ENCODE results near the gene ZCWPW2. TPM values are rescaled to one million over a fixed set of nuclear protein-coding genes. Genes with fewer than 3 reads are reported as not detected.

Gene ZCWPW2, protein sequence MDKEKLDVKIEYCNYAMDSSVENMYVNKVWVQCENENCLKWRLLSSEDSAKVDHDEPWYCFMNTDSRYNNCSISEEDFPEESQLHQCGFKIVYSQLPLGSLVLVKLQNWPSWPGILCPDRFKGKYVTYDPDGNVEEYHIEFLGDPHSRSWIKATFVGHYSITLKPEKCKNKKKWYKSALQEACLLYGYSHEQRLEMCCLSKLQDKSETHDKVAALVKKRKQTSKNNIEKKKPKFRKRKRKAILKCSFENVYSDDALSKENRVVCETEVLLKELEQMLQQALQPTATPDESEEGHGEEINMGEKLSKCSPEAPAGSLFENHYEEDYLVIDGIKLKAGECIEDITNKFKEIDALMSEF
- 0.51 TPM in 1 of 2 replicates, not detected in the other for total RNA-seq (2014; rRNA removed; shearing (Covaris generic))

DNA sequence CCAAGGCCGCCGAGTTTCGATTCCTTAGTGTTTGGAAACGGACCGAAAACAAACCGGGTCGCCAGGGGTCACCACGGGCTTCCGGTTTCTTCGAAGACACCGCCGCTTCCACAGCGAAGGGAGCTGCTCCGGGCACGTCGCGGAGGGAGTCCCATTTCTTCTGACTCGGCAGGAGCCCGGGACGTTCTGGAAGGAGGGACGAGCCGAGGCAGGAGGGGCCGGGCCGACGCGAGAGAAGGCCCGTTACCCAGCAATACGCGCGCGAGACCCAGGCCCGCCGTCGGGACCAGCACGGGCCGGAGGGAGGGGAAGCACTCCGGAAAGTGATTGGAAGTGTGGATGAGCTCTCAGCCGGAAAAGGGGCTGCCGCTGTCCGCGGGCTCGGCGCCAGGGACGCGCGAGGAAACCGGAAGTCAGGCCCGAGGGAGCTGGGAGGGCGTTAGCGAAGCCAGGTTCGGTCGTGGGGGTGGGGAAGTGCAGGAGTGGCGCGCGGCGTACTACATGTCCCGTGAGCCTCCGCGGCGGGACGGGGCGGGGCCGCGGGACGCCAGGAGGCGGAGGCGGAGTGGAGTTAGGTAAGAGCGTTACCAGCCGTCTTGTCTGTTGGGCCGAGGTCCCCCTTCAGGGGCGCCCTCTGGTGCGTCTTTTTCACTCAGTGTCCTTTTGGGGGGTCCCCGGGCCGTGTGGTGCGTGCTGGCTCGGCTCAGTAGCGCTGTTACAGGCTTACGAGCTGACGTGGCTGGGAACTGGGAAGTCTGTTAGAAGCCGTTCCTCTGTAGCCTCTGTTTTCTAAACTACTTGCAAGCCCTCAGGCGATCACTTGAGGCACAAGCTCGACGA is at the start of gene ZCWPW2, which contains the start of gene AZI2:
ZCWPW2 (plus strand) TSS at position 93 of the 840 bp plus-strand sequence. CDS start 64,348 bp downstream, outside the sequence.
AZI2 (minus strand) TSS at position 196 of the 840 bp plus-strand sequence. CDS start 8,207 bp downstream, outside the sequence.
- DNase-seq (ENCODE audit: low spot score), result peak; percentile 89

DNA sequence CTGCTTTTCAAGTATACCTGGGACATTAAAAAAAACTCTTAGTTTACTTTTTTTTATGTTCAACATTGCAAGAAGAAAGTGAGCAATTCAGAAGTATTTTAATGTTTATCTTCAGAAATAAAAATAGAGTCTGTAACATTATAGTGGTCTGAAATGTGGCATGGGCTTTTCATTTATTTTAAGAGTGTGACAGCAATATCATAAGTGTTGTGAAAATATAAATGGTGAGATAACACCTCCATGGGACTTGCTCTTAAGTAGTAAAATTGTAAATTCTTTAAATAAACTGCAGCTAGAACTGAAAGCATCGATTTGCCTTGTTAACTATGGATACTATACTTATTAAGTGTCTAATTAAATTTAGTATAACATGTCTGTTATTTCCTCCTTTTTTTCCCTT is 48.8 kb upstream of the ZCWPW2 start:
- DNase-seq (ENCODE audit: low spot score), result no peak

DNA sequence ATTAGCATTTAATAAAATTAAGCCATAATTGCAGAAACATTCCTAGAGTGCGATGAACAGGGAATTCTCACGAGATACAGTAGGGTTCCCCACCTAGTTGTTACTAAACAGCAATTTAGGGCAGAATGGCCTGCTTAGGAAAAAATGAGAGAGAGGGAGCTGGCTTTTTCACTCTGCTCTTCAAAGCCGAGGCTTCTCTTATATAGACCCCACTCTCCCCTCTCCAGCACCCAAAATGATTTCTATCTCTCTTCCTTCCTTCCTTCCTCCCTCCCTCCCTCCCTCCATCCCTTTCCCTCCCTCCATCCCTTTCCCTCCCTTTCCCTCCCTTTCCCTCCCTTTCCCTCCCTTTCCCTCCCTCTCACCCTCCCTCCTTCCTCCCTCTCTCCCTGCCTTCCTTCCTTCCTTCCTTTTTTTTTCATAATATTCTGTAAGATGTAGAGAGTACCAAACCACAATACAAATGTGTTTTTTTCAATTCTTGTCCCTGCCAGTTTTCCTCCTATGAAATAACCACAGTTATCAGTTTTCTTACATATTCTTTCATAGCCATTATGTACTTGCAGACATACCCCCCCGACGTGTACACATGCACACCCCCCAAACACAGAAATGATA is 48.1 kb upstream of the ZCWPW2 start:
- DNase-seq (ENCODE audit: low spot score), result no peak

DNA sequence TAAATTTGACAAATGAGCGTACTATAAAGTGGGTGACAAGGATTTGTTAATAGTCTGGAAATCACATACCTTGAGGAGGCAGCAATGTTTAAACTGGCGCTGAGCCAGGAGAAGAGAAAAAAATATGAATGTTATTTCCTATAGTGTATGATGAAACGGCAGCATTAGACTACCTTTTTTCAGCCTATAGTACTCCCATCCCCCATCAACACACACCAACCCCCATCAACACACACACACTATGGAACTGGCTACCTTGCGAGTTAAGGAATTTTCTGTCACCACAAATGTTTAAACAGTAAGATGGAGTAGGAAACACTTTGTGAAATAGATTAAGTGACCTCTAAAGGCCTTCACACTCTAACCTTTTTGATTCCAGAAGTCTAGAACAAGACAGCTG is 46.8 kb upstream of the ZCWPW2 start:
- DNase-seq (ENCODE audit: low spot score), result peak; percentile 39

DNA sequence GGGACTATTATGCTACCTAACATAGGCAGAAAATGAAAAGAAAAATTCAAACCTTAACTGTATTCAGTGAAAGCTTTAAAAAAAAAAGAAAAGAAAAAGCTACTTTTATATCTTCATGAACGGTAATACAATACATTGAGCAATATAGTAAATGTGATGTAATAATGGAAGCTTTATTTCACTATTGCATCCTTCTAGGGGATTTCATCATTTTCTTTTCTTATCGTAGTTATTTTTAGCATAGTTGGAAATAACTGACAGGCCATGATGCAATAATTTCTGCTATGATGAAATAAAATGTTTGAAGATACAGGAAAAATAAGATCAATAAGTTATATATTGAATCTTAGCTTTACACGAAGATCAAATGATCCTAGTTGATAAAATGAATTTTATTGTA is 40.3 kb upstream of the ZCWPW2 start:
- no peak for DNase-seq (ENCODE audit: low spot score)

DNA sequence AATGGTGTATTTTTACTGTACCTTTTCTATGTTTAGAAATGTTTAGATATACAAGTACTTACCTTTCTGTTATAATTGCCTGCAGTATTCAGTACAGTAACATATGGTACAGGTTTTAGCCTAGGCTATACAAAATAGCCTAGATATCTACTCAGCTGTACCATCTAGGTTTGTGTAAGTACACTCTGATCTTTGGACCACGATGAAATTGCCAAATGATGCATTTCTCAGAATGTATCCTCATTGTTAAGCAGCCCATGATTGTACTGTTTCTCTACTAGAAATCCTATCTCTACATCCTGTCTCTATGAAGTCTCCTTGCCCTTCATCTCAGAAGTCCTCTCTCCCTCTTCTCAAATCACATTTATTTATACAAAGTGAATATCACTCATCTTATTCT is 32.8 kb upstream of the ZCWPW2 start:
- DNase-seq (ENCODE audit: low spot score), result no peak

DNA sequence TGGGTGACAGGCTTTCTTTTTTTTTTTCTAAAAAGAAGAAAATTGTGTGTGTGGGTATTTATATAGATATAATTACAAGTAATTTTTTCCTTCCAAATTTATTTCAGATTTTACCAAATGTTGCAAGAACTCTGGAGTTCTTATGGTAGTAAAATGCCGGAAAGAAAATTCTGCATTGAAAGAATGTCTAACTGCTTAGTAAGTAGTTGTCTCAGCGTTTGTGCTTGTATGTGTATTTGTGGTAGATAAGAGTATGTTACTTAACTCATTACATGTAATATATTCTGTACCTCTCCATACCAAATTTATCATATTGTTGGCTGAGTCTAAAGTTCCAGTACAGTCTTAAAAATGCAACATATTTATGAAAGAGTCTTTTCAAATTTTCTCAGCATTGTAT is 32.3 kb upstream of the ZCWPW2 start:
- no peak for DNase-seq (ENCODE audit: low spot score)

DNA sequence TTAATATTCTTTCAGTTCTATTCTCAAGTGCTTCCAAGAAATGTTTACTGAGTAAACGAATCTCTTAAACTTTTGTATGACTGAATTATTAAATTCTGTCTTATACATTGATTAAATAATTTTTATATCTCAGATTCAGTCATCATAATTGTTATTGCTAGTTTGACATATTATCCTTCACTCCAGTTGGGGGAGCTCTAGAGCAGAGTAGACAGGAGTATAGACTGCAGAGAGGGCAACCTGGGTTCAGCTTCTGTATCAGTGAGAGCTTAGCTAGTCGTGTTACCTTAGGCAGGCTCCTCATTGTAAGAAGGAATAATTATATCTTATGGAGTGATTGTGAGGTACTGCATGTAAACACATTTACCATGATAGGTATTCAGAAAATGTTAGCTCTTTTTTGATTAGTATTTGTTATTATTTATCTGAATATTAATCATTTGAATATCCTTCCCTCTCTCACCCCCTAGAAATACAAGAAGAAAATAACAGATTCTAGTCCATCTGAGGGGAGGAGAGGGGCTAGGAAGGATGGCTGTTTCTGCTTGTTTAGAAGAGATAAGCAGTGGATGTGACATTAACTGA is 31.0 kb upstream of the ZCWPW2 start:
- DNase-seq (ENCODE audit: low spot score), result peak; percentile 43

DNA sequence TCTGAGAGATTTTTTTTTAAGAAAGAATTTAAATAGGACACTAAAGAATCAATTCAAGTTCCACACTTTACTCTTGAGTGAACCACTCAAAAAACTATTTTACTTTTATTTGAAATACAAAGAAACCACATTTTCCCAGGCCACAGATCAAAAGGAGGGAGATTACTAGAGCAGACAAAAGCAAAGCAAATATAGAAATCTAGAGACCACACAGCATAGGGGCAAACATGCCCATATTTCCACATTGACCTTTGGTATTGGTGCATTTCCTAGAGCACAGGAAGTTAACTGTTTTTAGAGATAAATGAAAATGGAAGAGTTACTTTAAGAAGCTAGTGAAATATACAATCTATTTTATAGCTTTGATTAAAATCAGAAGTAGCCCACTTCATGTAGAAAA is 27.5 kb upstream of the ZCWPW2 start:
- DNase-seq (ENCODE audit: low spot score), result no peak

DNA sequence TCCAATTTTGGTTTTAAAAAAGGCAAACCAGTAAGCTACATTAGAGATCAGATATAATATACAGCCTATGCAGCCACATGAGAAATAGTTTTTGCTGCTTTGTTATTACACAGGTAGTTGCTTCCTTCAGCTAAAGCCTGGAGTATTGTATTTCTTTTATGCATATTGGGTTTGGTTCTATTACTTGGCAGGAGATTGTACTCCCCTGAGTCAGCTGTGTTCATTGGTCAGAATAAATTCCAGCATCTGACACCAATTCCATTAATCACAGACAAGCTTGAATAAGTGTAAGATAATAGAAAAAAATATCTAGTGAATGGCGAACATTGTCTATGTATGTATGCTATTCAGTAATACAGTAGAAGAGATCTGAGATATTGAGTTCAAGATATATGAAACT is 26.1 kb upstream of the ZCWPW2 start:
- no peak for DNase-seq (ENCODE audit: low spot score)

DNA sequence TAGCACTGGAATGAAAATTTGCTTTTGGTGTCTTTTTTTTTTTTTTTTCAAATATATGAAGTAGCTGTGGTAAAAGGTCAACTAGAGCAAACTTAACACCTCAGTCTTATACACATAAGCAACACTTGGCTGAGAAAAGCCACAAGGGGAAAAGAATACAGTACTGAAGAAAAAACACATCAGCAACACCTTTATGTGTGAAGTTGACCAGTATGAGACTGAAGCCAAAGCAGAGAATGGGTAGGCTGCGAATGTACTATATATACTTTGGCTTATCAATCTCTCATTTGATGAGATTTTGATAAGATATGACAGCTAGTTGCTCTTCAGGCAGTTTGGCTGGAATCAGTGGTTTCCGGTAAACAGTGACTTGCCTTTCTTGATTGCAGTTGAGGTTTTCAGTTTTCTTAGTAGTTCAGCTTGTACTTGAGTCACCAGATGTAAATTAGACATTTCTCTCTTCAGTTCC is 22.0 kb upstream of the ZCWPW2 start:
- DNase-seq (ENCODE audit: low spot score), result no peak

DNA sequence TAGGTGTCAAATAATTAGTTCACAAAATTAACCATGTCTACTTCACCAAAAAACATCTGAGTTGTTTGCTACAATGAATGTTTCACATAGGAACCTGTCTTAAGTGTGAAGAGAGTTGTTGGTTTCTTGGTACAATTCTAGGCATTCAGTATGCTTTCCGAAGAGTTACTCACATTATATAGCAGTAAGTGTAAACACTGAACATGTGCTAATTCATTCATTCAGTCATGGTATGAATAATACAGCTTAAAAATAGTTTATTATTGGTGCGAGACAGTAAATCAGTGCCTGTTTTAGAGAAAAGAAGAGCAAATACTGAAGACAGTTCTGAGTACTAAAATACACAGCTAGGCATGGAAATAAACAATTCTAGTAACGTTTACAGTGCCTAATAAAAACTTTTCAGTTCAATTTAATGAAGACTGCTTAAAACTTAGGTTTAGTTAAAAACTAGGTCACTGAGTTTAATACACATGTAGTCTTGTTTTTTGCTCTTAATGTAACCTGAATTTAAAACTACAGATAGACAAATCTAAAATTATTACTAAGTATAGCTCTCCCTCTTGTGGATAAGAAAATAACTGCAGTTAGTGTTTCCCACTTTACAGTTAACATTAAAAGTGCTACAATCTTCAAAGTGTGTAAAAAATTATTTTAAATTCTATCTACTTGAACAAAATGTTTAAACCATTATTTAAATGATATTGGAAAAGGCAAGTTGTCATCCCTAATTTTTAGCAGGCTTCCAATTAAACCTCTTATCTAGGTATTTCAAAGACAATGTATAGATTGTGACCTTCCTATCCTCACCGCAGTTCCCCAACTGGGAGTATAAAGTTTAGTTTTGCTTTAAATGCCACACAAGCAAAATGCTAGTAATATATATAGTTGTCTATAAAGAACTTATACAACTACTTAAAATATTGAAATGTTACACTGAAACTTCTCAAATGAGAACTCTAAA is 20.1 kb upstream of the ZCWPW2 start:
- DNase-seq (ENCODE audit: low spot score), result peak; percentile 41

DNA sequence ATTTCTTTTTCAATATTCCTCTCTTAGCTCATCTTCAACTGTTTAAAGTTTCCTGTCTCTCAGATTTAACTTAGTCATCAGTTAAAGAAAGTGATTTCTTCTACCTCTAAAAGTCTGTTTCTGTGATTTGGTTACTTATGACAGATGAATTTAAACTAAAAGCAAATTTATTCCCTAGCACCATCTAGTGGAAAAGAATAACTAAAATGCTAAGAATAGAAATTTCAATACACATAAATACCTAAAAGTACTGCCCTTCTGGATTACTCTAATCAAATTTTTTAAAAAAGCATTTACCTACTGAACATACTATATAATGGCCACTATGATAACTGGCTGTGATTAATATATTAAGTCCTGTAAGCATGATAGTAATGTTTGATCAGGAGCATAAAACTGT is 14.0 kb upstream of the ZCWPW2 start:
- DNase-seq (ENCODE audit: low spot score), result no peak

DNA sequence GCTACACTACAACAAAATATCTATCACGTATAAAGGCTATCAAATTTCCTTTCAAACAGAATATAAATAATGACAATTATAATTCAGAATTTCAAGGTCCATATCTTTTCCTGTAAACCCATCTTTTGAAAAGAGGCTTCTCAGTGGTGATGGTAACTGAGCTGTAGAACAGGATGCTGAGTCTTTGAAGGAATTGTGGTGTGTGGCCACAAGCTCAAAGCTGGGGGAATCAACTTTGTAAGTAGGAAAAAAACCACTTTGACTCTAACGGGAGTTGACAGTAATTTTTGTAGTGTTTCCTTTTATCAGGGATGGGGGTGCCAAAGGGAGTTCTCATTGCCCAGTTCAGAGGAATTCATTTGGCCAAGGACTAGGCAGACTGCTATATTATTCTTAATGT is 13.3 kb upstream of the ZCWPW2 start:
- DNase-seq (ENCODE audit: low spot score), result no peak

DNA sequence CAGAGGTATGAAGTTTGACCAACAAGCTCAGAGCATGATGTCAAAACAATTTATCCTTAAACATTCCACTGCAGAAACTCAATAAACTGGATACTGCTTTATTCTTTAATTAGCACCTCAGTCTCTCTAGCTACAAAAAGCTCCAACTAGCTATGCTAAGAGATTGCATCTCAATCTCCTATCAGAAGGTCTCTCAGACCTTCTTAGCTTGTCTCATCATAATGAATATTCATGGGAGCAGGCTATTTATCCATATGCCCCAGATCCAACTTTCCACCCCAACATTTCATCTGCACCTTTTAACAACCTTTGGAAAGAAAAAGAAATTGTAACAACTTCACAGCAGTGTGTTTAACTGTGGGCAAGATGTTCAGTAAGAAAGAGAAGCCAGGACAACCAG is 11.3 kb upstream of the ZCWPW2 start:
- DNase-seq (ENCODE audit: low spot score), result no peak

DNA sequence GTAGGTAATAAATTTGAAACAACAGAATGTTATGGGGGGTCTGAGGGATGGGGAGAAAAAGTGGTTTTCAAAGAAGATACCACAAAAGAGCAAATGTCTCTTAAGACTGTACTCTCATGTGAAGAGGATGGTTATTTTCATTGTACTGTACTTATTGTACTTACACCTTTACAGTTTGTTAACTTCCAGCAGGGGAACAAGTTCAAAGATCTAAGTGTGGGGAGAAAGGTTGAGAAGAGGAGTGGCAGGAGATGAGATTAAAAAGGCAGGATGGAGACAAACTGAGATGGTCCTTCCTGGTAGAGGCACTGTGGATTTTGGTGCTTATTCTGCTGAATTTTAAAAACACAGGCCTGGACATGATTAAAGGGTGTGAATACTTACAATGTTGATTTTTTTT is 5.4 kb upstream of the ZCWPW2 start:
- no peak for DNase-seq (ENCODE audit: low spot score)

DNA sequence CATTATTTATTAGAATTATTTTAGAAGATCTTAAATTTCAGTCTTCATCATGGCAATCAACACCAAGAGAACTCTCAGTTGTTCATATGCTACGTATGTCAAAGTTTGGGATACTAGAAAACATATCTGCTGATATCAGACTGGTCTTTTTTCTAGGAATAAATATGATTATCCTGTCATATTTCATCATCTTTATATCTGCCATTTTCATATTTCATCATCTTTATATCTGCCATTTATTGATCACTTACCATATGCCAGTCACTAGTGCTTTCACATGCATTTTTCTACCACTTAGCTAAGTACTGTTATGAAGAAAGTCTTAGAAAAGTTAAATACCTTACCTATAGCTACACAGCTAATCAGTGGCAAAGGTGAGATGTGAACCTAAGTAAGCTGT is 2.8 kb upstream of the ZCWPW2 start:
- no peak for DNase-seq (ENCODE audit: low spot score)

DNA sequence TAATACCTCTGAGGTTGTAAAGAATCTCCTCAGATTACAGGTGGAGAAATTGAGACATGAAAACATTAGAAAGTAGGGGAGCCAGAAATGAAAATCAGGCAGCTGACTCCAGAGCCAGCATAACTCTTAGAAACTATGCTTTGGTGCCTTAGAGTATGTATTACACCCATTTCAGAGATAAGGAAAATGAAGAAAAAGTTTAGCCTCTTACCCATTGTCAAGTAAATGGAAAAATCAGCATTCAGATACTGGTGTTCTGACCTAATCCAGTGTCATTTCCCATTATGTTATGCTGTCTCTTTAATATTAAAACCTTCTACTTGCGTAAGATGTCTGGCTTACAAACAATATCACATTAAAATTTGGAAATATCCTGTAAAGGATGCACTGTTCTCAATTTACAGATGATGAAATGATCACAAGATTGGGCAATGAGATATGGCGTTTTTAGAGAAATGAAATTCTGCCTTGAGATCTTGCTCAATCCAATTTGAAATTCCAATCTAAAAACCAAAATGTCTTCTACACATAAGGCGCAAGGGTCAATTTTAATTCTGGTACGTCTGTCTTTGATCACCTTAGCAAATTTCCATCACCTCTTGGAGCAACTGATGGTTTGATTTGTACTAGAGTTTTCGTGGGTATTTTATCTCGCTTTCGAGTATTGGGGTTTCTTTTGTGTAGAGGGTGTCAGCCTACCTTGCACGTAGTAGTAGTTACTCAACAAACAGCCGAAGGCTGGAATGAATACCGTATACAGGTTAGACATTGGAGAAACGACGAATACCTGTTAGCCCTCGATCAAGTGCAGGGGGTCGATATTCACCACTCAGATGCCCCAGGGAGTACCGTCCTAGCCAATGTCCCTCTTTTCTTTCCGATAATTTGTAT is 902 bp upstream of the ZCWPW2 start:
- DNase-seq (ENCODE audit: low spot score), result peak; percentile 8

DNA sequence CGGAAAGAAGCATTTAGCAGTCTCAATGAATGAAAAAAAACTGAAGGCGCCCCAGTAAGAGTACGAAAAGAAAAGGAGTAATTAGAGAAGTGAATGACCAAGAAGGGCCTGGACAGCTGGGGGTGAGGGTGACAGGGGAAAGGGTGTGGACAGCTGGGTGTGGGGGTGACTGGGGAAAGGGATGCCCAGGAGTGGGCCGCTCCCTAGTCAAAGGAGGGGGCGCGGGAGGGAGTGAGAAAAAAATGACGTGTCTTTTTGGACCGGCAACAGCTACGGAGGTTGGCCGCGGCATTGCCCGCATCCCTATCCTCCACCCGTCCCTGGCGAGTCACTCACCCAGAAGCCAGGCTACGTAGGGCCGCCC is 274 bp upstream of the ZCWPW2 start:
- peak; percentile 36 for DNase-seq (ENCODE audit: low spot score)

Measured in HT-29 (cell line).